Colonic mucosa (tissue), 4 donors: ENCODE results near the gene ELMO1. TPM values are rescaled to one million over a fixed set of nuclear protein-coding genes. Genes with fewer than 3 reads are reported as not detected.

Source experiments
- DNase-seq: peaks from one replicate; pipeline ENCODE4 v3.0.0-alpha.2; 2020
- H3K27ac ChIP-seq: fragments of 200-600 bp; one replicate; pipeline ENCODE4 v1.8.0; 2021
- H3K27me3 ChIP-seq: fragments of 200-600 bp; one replicate; pipeline ENCODE4 v1.8.0; 2021
- H3K36me3 ChIP-seq: fragments of 200-600 bp; one replicate; pipeline ENCODE4 v1.8.0; 2021
- H3K4me1 ChIP-seq: fragments of 200-600 bp; one replicate; pipeline ENCODE4 v1.8.0; 2021; ENCODE audit warnings: mild to moderate bottlenecking
- H3K4me3 ChIP-seq: fragments of 200-600 bp; one replicate; pipeline ENCODE4 v1.8.0; 2021
- H3K9ac ChIP-seq, 2 donors: one replicate each; pipeline ENCODE4 v1.7.0; 2013; ENCODE audit warnings: control low read depth in 2 of 2, low read depth in 2 of 2, low read length in 2 of 2
- H3K9me3 ChIP-seq: fragments of 200-600 bp; one replicate; pipeline ENCODE4 v1.8.0; 2021
- CTCF ChIP-seq: fragments of 200-600 bp; IDR thresholded peaks from one replicate; pipeline ENCODE4 v1.8.0; 2022; ENCODE audit warnings: antibody characterized with exemption, mild to moderate bottlenecking
- intact Hi-C: fragments of 100-400 bp; cut with DNase I; formaldehyde crosslinking; loops from one replicate; pipeline ENCODE4 v1.14.1; 2022
- total RNA-seq, 2 donors: library from RNA; stranded (reverse); fragmentation: NEBNext Ultra II Directional in 1 of 2; extraction: Animal tissue kit (Norgen Biotek cat#: 25700) in 1 of 2; gene quantifications; one replicate each; pipeline ENCODE4 v1.2.1, GENCODE V29; 2021
- donor health status: healthy.
- donor health status: DM: no; HTN: no; CAD: no.
- donor health status: DM: no; HTN: no; CAD: no.

ELMO1 gene
- total RNA-seq, 2 donors from 2014 or later, result 4.2 to 4.7 TPM

- Histone ChIP-seq H3K9me3 (no peaks in the 10 kb centered on the region), H3K27me3 (no peaks in the 10 kb centered on the region), H3K27ac (no peak overlapping the region), H3K4me1 (no peaks in the 10 kb centered on the region), H3K4me3 (no peak overlapping the region), H3K36me3 (no peaks in the 10 kb centered on the region), H3K9ac (no peak overlapping the region)
- intact Hi-C loops, result no loop called here
- DNase-seq, result no peak
- TF ChIP-seq CTCF, result no peak
Measured at GRCh38 chr7:36819639-36820038, 629.0 kb downstream of the ELMO1 start.

DNA sequence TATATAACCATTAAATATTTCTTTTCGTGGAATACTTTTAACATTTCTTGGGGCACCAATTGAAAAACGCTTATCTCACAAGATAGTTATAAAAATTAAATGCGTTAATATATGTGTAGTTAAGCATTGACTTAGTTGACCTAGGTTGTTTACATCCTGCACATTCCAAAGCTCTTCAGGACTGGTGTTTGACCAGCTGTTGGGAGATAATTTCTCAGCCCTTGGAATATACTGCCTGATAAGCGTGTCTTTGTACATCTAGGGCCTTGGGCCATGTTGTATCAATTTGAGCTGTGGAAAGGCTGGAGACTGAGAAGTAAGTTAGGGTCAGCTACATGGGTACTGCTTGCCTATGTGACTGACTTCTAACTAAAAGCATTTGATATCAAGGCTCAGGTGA lies 634.4 kb downstream of the ELMO1 start:
- Histone ChIP-seq H3K9me3 (no peaks in the 10 kb centered on the region), H3K27ac (no peak overlapping the region), H3K4me3 (no peak overlapping the region), H3K4me1 (no peaks in the 10 kb centered on the region), H3K36me3 (no peaks in the 10 kb centered on the region), H3K27me3 (no peaks in the 10 kb centered on the region), H3K9ac (no peak overlapping the region)
- TF ChIP-seq CTCF, result no peak
- intact Hi-C loops, result no loop called here
- no peak for DNase-seq

- Histone ChIP-seq H3K27ac (no peak overlapping the region), H3K27me3 (no peaks in the 10 kb centered on the region), H3K9me3 (no peaks in the 10 kb centered on the region), H3K9ac (no peak overlapping the region), H3K4me1 (no peaks in the 10 kb centered on the region), H3K4me3 (no peak overlapping the region), H3K36me3 (no peaks in the 10 kb centered on the region)
- no peak for TF ChIP-seq CTCF
- no peak for DNase-seq
- intact Hi-C loops, result no loop called here
Measured at GRCh38 chr7:36811807-36812206, 636.9 kb downstream of the ELMO1 start.

DNA sequence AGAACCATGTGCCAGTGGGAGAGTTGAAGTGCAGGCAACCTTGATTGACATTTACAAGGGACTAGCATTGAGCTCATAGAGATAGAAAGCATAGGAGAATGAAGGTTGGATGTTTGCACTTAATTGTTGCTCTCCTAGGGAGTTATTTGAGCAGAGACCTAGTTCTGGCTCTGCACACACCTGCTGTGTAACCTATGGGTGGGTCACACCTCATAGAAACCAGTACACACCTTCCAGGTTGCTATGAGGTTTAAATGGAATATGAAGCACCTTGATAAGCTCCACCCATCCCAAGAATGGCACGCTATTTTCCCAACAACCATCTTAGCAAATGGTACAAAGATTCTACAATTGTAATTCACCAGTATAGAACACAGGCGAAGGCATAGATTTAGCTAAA lies 638.2 kb downstream of the ELMO1 start:
- Histone ChIP-seq H3K27me3 (no peaks in the 10 kb centered on the region), H3K27ac (no peak overlapping the region), H3K4me1 (no peaks in the 10 kb centered on the region), H3K36me3 (no peaks in the 10 kb centered on the region), H3K9ac (no peak overlapping the region), H3K4me3 (no peak overlapping the region), H3K9me3 (no peaks in the 10 kb centered on the region)
- no peak for TF ChIP-seq CTCF
- intact Hi-C loops, result no loop called here
- no peak for DNase-seq

GRCh38 chr7:36810032-36810431 lies 638.6 kb downstream of the ELMO1 start:
- no peak for DNase-seq
- H3K4me1 ChIP-seq, result no peaks in the 10 kb centered on the region
- intact Hi-C loops, result no loop called here
- TF ChIP-seq CTCF, result no peak
- H3K4me3 ChIP-seq, result no peak overlapping the region
- H3K9me3 ChIP-seq, result no peaks in the 10 kb centered on the region
- no peaks in the 10 kb centered on the region for H3K36me3 ChIP-seq
- H3K27ac ChIP-seq, result no peak overlapping the region
- H3K9ac ChIP-seq, result no peak overlapping the region
- H3K27me3 ChIP-seq, result no peaks in the 10 kb centered on the region

- no peak for DNase-seq
- H3K27me3 ChIP-seq, result no peaks in the 10 kb centered on the region
- H3K4me3 ChIP-seq, result no peak overlapping the region
- no peaks in the 10 kb centered on the region for H3K36me3 ChIP-seq
- intact Hi-C loops, result no loop called here
- no peak overlapping the region for H3K9ac ChIP-seq
- H3K4me1 ChIP-seq, result no peaks in the 10 kb centered on the region
- H3K27ac ChIP-seq, result no peak overlapping the region
- no peaks in the 10 kb centered on the region for H3K9me3 ChIP-seq
- TF ChIP-seq CTCF, result no peak
Measured at GRCh38 chr7:36809510-36809909, 639.2 kb downstream of the ELMO1 start.
